Spinal cord (tissue), 10 donors: ENCODE data around the gene PSD2. TPM values are rescaled to one million over a fixed set of nuclear protein-coding genes. Genes with fewer than 3 reads are reported as not detected.

Source experiments
- DNase-seq, 6 donors: peaks; one replicate each; pipeline versions ENCODE4 v3.0.0 to v3.0.0-alpha.2; 2013 to 2015; ENCODE audit warnings: low spot score in 6 of 6, low read depth in 4 of 6
- H3K27ac ChIP-seq: one replicate; pipeline ENCODE4 v1.5.1; 2013; ENCODE audit warnings: low read depth, low read length, control low read depth
- H3K27me3 ChIP-seq: one replicate; pipeline ENCODE4 v1.6.1; 2013; ENCODE audit warnings: low read length; ENCODE audit not compliant: control insufficient read depth, insufficient read depth
- H3K36me3 ChIP-seq: one replicate; pipeline ENCODE4 v1.6.1; 2013; ENCODE audit warnings: low read length; ENCODE audit not compliant: control insufficient read depth, insufficient read depth
- H3K4me1 ChIP-seq: one replicate; pipeline ENCODE4 v1.6.1; 2013; ENCODE audit warnings: low read length; ENCODE audit not compliant: control insufficient read depth, insufficient read depth
- H3K4me3 ChIP-seq: one replicate; pipeline ENCODE4 v1.5.1; 2013; ENCODE audit warnings: low read depth, low read length, control low read depth
- H3K9me3 ChIP-seq: one replicate; pipeline ENCODE4 v1.6.1; 2013; ENCODE audit warnings: low read length; ENCODE audit not compliant: control insufficient read depth, insufficient read depth
- WGBS: methylation state at CpG from one replicate; pipeline ENCODE4 v1.1.5; 2013; ENCODE audit warnings: missing lambda C conversion rate; ENCODE audit not compliant: insufficient coverage; 5-methylcytosine and 5-hydroxymethylcytosine counted together
- polyA plus RNA-seq, 2 donors: library from polyadenylated mRNA; unstranded; fragments of 120-200 nt; gene quantifications; one replicate each; pipeline ENCODE4 v1.2.1, GENCODE V29; 2013; ENCODE audit not compliant: insufficient read length in 2 of 2
- total RNA-seq, 2 donors: library from RNA; depleted of rRNA in 1 of 2; stranded (reverse); fragments of 120-200 nt in 1 of 2; fragments of >200 nt in 1 of 2; gene quantifications; one replicate each; pipeline versions ENCODE4 v1.2.3 to v1.2.4, GENCODE V29; 2013 to 2014
- donor health status: healthy.

The PSD2 gene
- total and polyA plus RNA-seq, 4 donors, result 7.5 to 40.8 (median 28.2) TPM

DNA sequence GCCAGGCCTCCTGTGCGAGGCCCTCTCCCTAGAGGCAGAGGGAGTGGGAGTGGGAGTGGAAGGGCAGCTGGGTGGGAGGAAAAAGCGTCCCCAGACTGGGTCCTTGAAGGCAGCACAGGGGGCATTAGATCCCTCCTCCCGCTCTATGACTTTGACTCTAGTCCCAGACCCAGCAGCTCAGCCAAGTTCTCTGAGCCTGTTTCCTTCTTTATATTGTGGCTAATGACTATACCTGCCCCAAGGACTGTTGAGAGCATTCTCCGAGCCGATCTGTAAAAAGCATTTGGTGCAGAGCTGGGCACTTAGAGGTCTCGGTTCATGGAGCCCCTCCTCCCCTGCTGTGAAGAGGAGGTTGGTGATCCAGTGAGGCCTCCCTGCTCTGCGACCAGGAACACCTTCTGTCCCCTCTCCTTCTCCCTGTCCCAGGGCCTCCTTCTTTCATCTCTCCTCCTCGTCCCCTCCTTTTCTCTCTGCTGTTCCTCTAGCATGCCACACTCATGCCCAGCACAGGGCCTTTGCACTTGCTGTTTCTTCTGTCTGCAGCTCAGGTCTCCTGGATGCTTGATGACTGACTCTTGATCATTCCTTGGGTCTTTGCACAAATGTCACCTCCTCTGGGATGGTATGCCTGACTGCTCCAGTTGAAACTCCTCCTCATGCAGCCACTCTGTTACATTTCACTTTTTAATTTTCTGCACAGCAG lies 23.4 kb upstream of the PSD2 start:
- no peak for DNase-seq
- Histone ChIP-seq H3K36me3 (no peaks in the 10 kb centered on the region), H3K27me3 (no peaks in the 10 kb centered on the region), H3K27ac (no peak overlapping the region), H3K4me1 (peaks cover 29% of the 10 kb centered on the region), H3K9me3 (no peaks in the 10 kb centered on the region), H3K4me3 (no peak overlapping the region)
- WGBS, result 71% methylated on average over 7 of the region's 8 CpGs

DNA sequence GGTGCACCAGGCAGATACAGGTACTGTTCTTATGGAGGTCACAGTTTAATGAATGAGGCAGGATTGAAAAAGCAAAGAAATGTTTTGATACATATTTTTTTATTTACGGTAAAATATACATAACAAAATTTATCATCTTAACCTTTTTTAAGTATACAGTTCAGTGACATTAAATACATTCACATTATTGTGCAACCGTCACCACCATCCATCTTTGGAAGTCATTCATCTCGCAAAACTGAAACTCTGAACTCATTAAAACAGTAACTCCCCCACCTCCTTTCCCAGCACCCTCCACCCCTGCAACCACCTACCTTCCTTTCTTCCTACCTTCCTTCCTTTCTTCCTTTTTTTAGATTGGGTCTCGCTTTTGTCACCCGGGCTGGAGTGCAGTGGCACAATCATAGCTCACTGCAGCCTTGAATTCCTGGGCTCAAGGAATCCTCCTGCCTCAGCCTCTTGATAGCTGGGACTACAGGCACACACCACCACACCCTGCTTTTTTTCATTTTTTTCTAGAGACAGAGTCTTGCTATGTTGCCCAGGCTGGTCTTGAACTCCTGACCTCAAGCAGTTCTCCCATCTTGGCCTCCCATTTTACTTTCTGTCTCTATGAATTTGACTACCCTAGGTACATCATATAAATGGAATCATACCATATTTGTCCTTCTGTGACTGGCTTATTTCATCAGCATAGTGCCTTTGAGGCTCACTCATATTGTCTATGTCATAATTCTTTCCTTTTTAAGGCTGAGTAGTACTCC lies 22.5 kb upstream of the PSD2 start:
- DNase-seq, result no peak
- 85% methylated on average over 4 of the region's 5 CpGs for WGBS
- H3K4me3 ChIP-seq, result no peak overlapping the region
- no peak overlapping the region for H3K27ac ChIP-seq
- H3K9me3 ChIP-seq, result no peaks in the 10 kb centered on the region
- H3K4me1 ChIP-seq, result peaks cover 29% of the 10 kb centered on the region
- H3K27me3 ChIP-seq, result no peaks in the 10 kb centered on the region
- H3K36me3 ChIP-seq, result no peaks in the 10 kb centered on the region

DNA sequence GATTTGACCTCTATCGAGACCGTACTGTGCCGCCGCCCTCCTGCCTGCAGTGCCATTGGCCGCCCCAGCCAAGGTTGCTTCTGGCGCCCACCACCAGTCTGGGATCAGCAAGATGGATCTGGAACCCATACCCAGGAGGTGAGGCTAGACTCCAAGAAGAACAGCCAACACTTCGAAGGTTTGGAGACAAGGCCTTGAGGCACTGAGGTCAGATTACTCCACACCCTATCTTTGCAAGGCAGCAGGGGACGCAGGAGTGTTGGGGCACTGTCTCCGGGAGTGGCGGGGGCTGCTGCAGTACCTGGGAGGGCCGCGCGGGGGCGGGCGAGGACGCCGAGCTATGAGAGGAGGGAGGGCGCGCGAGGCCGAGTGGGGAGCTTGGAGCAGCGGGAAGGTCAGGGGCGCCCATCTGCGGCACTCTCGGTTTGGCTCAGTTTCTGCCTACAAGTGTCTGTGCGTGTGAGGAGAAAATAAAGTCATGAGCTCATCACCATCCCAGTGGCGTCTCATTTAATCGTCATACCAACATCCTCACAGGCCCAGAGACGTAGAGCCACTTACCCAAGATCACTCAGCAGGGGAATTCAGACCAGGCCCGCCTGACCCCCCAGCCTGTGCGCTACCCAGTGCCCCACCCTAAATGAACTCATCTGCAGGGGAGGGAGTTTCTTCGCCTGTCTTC lies 20.5 kb upstream of the PSD2 start:
- Histone ChIP-seq H3K27ac (no peak overlapping the region), H3K4me3 (no peak overlapping the region), H3K9me3 (no peaks in the 10 kb centered on the region), H3K4me1 (peaks cover 27% of the 10 kb centered on the region), H3K27me3 (no peaks in the 10 kb centered on the region), H3K36me3 (no peaks in the 10 kb centered on the region)
- 23% methylated on average over 28 of the region's 32 CpGs for WGBS
- peak in 3 of 6 donors; percentile 31 to 78 (median 78) for DNase-seq

DNA sequence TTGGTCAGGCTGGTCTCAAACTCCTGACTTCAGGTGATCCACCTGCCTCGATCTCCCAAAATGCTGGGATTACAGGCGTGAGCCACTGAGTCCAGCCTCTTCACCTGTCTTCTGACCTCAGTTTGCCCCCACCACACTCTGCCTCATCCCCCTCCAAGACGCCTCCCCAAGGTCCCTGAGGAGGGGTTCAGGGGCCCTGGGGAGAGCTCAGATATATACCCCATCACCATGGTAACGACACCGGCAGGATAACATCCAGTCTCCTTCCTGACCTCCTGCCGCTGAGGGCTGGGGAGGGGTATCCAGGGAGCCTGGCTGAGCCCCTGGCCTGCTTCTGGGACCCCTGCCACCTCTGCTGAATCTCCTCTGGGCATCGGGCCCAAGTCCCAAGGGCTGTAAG lies 19.7 kb upstream of the PSD2 start:
- 66% methylated on average over 5 of the region's 7 CpGs for WGBS
- Histone ChIP-seq H3K27me3 (no peaks in the 10 kb centered on the region), H3K4me3 (no peak overlapping the region), H3K4me1 (peaks cover 27% of the 10 kb centered on the region), H3K9me3 (no peaks in the 10 kb centered on the region), H3K36me3 (no peaks in the 10 kb centered on the region), H3K27ac (no peak overlapping the region)
- DNase-seq, result no peak

DNA sequence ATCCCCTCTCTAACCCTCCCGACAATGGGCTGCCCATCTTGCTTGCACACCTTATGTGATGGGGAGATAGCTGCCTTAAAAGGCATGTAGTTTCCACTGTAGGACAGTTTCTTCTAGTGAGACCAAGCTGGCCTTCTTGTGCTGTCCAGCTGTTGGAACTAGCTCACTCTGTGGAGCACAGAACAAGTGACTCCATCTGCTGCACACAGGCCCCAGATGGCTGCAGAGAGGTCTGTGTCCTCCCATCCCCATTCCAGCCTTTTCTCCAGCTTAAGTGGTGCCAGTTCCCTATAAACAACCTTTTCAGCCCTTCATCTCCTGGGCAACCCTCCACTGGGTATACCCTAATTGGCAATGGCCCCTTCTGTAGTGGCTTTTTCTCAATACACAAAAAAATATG lies 18.7 kb upstream of the PSD2 start:
- Histone ChIP-seq H3K36me3 (no peaks in the 10 kb centered on the region), H3K27ac (no peak overlapping the region), H3K9me3 (no peaks in the 10 kb centered on the region), H3K4me1 (peaks cover 27% of the 10 kb centered on the region), H3K4me3 (no peak overlapping the region), H3K27me3 (no peaks in the 10 kb centered on the region)
- no CpG with 5 or more reads among the region's 1 CpG for WGBS
- DNase-seq, result no peak

DNA sequence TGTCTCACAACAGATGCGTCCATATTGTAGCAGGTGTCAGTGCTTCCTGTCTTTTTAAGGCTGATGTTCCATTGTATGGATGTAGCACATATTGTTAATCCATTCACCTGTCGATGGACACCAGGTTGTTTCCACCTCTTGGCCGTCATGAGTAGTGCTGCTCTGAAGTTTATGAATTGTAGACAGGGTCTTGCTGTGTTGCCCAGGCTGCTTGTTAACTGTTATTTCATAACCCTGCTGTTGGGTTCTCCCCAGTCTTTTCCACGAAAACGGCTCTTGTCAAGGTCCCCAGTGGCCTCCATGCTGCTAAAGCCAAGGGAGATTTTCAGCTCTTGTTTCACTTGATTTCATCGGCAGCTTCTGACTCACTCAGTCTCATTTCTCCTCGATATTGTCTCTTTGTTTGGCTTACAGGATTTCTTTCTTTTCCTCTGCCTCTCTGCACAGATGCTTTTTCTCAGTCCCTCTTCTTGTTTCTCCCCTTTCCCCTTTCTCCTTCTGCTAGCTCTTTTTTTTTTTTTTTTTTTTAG lies 12.1 kb upstream of the PSD2 start:
- no peak for DNase-seq
- peaks cover 4% of the 10 kb centered on the region for H3K27me3 ChIP-seq
- H3K9me3 ChIP-seq, result no peaks in the 10 kb centered on the region
- H3K27ac ChIP-seq, result no peak overlapping the region
- WGBS, result 82% methylated on average over 4 of the region's 7 CpGs
- H3K4me1 ChIP-seq, result peaks cover 18% of the 10 kb centered on the region
- no peaks in the 10 kb centered on the region for H3K36me3 ChIP-seq
- no peak overlapping the region for H3K4me3 ChIP-seq

DNA sequence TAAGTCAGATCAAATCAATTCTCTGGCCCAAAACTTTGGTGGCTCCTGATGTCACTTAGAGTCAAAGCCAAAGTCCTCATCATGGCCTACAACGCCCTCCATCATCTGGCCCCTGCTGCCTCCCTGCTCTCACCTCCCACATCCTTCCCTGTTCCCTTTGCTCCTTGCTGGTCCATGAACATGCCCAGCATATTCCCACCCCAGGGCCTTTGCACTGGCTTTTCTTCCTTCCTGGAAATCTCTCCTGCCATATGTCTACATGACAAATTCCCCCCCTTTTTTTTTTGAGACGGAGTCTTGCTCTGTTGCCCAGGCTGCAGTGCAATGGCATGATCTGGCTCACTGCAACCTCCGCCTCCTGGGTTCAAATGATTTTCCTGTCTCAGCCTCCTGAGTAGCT lies 11.1 kb upstream of the PSD2 start:
- H3K4me3 ChIP-seq, result no peak overlapping the region
- DNase-seq, result no peak
- no peak overlapping the region for H3K27ac ChIP-seq
- no peaks in the 10 kb centered on the region for H3K36me3 ChIP-seq
- no peaks in the 10 kb centered on the region for H3K9me3 ChIP-seq
- peaks cover 8% of the 10 kb centered on the region for H3K27me3 ChIP-seq
- WGBS, result 97% methylated on average over 3 of the region's 3 CpGs
- H3K4me1 ChIP-seq, result peaks cover 28% of the 10 kb centered on the region

DNA sequence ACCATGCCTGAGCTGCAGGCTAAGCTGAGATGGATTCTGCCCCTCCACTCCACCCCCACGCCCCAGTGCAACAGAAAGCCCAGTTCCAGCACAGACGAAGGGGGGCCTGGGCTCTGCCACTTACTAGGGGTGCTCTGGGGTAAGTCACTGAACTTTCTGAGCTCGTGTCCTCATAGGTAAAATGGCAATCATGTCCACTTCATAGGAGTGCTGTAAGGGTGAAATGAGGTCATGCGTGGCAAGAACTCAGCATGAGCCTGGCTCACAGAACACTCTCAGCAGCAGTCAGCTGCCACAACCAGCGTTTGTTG lies 8.4 kb upstream of the PSD2 start:
- Histone ChIP-seq H3K9me3 (no peaks in the 10 kb centered on the region), H3K27me3 (peaks cover 8% of the 10 kb centered on the region), H3K4me3 (peak overlapping the region; percentile 54), H3K4me1 (peaks cover 29% of the 10 kb centered on the region), H3K36me3 (no peaks in the 10 kb centered on the region), H3K27ac (no peak overlapping the region)
- no peak for DNase-seq
- 12% methylated on average over 4 of the region's 5 CpGs for WGBS

DNA sequence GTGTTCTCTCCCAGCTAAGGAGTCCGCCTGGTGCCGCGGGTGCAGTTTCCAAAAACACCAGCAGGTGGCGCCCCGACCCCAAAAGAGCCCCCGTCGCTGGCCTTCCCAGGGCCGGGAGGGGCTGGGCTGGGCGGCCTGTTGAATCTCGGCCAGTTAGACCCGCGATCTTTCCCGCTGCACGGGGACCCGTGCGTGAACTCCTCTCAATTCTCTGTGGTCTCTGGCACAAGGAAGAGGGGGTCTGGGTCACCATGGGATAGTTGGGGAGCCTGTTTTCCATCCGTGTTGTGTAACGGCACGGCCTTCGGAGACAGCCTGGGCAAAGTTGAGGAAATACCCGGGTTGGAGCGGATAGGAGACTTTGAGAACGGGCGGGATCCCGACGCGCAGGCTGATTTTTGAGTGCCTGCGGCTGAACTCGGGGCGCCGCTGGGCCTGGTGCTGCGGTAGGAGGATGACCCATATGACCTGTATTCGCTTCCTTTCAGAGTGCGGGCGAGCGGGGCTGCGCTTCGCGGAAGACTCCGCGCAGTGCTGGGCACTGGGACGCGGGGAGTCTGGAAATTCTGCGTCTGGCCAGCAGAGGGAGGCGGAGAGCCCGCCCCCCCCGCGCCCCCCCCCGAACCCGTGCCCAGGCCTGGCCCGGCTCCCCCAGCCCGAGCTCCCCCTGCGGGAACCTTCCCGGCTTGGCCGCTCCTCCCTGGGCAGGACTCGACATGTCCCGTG lies 7.9 kb upstream of the PSD2 start:
- 0% methylated on average over 48 of the region's 57 CpGs for WGBS

More for the DNA sequence above, 7.9 kb upstream of the PSD2 start:
- H3K4me1 ChIP-seq, result peaks cover 29% of the 10 kb centered on the region
- H3K36me3 ChIP-seq, result no peaks in the 10 kb centered on the region
- DNase-seq, result peak in 3 of 6 donors; percentile 80 to 95 (median 94)
- peak overlapping the region; percentile 54 for H3K4me3 ChIP-seq
- H3K9me3 ChIP-seq, result no peaks in the 10 kb centered on the region
- peaks cover 8% of the 10 kb centered on the region for H3K27me3 ChIP-seq
- H3K27ac ChIP-seq, result peak overlapping the region; percentile 86
